ENCODE measurements around the gene SLC8A3. TPM values are rescaled to one million over a fixed set of nuclear protein-coding genes. Genes with fewer than 3 reads are reported as not detected.

Gene SLC8A3
- total RNA-seq, 3 donors from 2014 or later, result 0.15 to 0.21 (median 0.16) TPM

DNA sequence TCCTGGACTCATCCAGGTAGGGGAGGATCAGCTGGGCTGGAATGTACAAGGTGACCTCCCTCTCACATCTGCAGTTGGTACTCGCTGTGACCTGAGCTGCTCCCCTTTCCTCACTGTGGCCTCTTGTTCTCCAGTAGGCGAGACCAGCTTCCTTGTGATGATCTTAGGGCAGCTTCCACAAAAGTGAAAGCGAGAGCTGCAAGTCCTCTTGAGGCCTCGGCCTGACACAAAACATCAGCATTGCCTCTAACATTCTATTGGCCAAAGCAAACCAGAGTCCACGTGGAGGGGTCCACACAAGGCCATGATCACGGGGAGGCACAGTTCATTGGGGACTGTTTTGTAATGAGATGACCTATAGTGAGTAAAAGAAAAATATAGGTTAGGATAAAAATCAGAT, 182.1 kb downstream of the SLC8A3 start:
- H3K4me1 Mint-ChIP-seq (ENCODE audit: low read depth), result no peaks in the 10 kb centered on the region
- no peaks in the 10 kb centered on the region for H3K9me3 Mint-ChIP-seq
- H3K4me3 Mint-ChIP-seq, result no peak overlapping the region
- H3K27me3 Mint-ChIP-seq (ENCODE audit: low read depth), result peaks cover 1% of the 10 kb centered on the region
- no peak for DNase-seq
- H3K36me3 Mint-ChIP-seq (ENCODE audit: insufficient read depth), result no peaks in the 10 kb centered on the region
- ATAC-seq, result no peak

- ATAC-seq (no peak), DNase-seq (no peak)
- Mint-ChIP-seq H3K27me3 (ENCODE audit: low read depth) (no peaks in the 10 kb centered on the region), H3K4me1 (ENCODE audit: low read depth) (no peaks in the 10 kb centered on the region), H3K36me3 (ENCODE audit: insufficient read depth) (no peaks in the 10 kb centered on the region), H3K4me3 (no peak overlapping the region), H3K9me3 (no peaks in the 10 kb centered on the region)
Measured at GRCh38 chr14:70005281-70005805, 183.4 kb downstream of the SLC8A3 start.

- no peak for DNase-seq
- H3K9me3 Mint-ChIP-seq, result no peaks in the 10 kb centered on the region
- H3K36me3 Mint-ChIP-seq (ENCODE audit: insufficient read depth), result no peaks in the 10 kb centered on the region
- no peak overlapping the region for H3K4me3 Mint-ChIP-seq
- H3K4me1 Mint-ChIP-seq (ENCODE audit: low read depth), result no peaks in the 10 kb centered on the region
- H3K27me3 Mint-ChIP-seq (ENCODE audit: low read depth), result no peaks in the 10 kb centered on the region
- ATAC-seq, result no peak
Measured at GRCh38 chr14:70004791-70005190, 184.0 kb downstream of the SLC8A3 start.

- no peaks in the 10 kb centered on the region for H3K36me3 Mint-ChIP-seq (ENCODE audit: insufficient read depth)
- peaks cover 2% of the 10 kb centered on the region for H3K27me3 Mint-ChIP-seq (ENCODE audit: low read depth)
- H3K4me3 Mint-ChIP-seq, result no peak overlapping the region
- no peak for DNase-seq
- ATAC-seq, result no peak
- no peaks in the 10 kb centered on the region for H3K9me3 Mint-ChIP-seq
- H3K4me1 Mint-ChIP-seq (ENCODE audit: low read depth), result no peaks in the 10 kb centered on the region
Measured at GRCh38 chr14:70002589-70003346, 186.0 kb downstream of the SLC8A3 start.

DNA sequence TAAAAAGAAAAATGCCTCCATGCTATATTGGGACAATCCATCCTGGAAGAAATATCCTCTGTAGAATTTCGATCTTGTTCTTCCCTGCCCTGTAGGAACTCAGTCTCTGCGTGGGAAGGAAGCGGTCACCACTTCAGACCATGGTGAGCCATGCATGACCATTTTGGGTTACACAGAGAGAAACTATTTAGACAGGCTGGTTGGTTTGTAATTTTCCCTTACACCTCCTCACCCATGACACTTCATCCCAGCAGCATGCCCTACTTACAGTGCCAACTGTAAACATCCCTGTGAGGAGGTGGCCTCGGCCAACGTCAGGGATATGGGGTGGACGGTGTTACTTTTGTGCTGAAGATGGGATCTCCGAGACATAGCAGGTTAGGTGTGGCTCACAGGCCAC, 188.2 kb downstream of the SLC8A3 start:
- DNase-seq, result no peak
- no peaks in the 10 kb centered on the region for H3K9me3 Mint-ChIP-seq
- H3K36me3 Mint-ChIP-seq (ENCODE audit: insufficient read depth), result no peaks in the 10 kb centered on the region
- H3K4me1 Mint-ChIP-seq (ENCODE audit: low read depth), result no peaks in the 10 kb centered on the region
- no peak overlapping the region for H3K4me3 Mint-ChIP-seq
- H3K27me3 Mint-ChIP-seq (ENCODE audit: low read depth), result peaks cover 2% of the 10 kb centered on the region
- no peak for ATAC-seq

GRCh38 chr14:69999261-69999674, 189.5 kb downstream of the SLC8A3 start:
- DNase-seq, result no peak
- H3K27me3 Mint-ChIP-seq (ENCODE audit: low read depth), result peaks cover 2% of the 10 kb centered on the region
- no peaks in the 10 kb centered on the region for H3K9me3 Mint-ChIP-seq
- no peak for ATAC-seq
- no peaks in the 10 kb centered on the region for H3K36me3 Mint-ChIP-seq (ENCODE audit: insufficient read depth)
- H3K4me1 Mint-ChIP-seq (ENCODE audit: low read depth), result no peaks in the 10 kb centered on the region
- no peak overlapping the region for H3K4me3 Mint-ChIP-seq

GRCh38 chr14:69997849-69998248, 190.9 kb downstream of the SLC8A3 start:
- no peaks in the 10 kb centered on the region for H3K4me1 Mint-ChIP-seq (ENCODE audit: low read depth)
- no peaks in the 10 kb centered on the region for H3K36me3 Mint-ChIP-seq (ENCODE audit: insufficient read depth)
- H3K4me3 Mint-ChIP-seq, result no peak overlapping the region
- H3K9me3 Mint-ChIP-seq, result no peaks in the 10 kb centered on the region
- peaks cover 4% of the 10 kb centered on the region for H3K27me3 Mint-ChIP-seq (ENCODE audit: low read depth)
- ATAC-seq (no peak), DNase-seq (no peak)

- H3K4me3 Mint-ChIP-seq, result no peak overlapping the region
- H3K36me3 Mint-ChIP-seq (ENCODE audit: insufficient read depth), result no peaks in the 10 kb centered on the region
- ATAC-seq, result no peak
- no peaks in the 10 kb centered on the region for H3K4me1 Mint-ChIP-seq (ENCODE audit: low read depth)
- no peak for DNase-seq
- peaks cover 7% of the 10 kb centered on the region for H3K27me3 Mint-ChIP-seq (ENCODE audit: low read depth)
- H3K9me3 Mint-ChIP-seq, result no peaks in the 10 kb centered on the region
Measured at GRCh38 chr14:69996216-69996615, 192.5 kb downstream of the SLC8A3 start.

Other genes starting within 250 kb of the SLC8A3 start
- 10 to 100 TPM; 63.6 to 74.5 (median 69.7) TPM for gene COX16, start 170.7 kb upstream of the SLC8A3 start, total RNA-seq
- 1 to 10 TPM; 3.8 to 5.1 (median 3.9) TPM for gene SYNJ2BP, start 228.1 kb upstream of the SLC8A3 start, total RNA-seq